ENCODE measurements around the gene RFX2.

- no peak for TF ChIP-seq ZFP3 (CRISPR knock-in tag; IDR thresholded peaks at IDR 0.05)
- TF ChIP-seq ZNF70 (CRISPR knock-in tag; IDR thresholded peaks at IDR 0.05) = no peak
- no peak for TF ChIP-seq PATZ1 (CRISPR knock-in tag; IDR thresholded peaks at IDR 0.05; ENCODE audit: borderline replicate concordance)
- no peak for TF ChIP-seq CREB5 (CRISPR knock-in tag; IDR thresholded peaks at IDR 0.05; ENCODE audit: low read depth)
- TF ChIP-seq ZNF565 (CRISPR knock-in tag; conservative IDR thresholded peaks at IDR 0.05; ENCODE audit: low read depth) = no peak
- TF ChIP-seq CSRNP3 (CRISPR knock-in tag; IDR thresholded peaks at IDR 0.05) = no peak
- TF ChIP-seq TSHZ2 (CRISPR knock-in tag; IDR thresholded peaks at IDR 0.05) = no peak
- TF ChIP-seq TOX (CRISPR knock-in tag; IDR thresholded peaks at IDR 0.05; ENCODE audit: borderline replicate concordance) = no peak
- no peak for TF ChIP-seq ZC3H10 (CRISPR knock-in tag; IDR thresholded peaks at IDR 0.05)
- TF ChIP-seq BACH2 (CRISPR knock-in tag; IDR thresholded peaks at IDR 0.05; ENCODE audit: borderline replicate concordance) = no peak
- TF ChIP-seq GLIS3 (CRISPR knock-in tag; IDR thresholded peaks at IDR 0.05) = no peak
- TF ChIP-seq ISL1 (CRISPR knock-in tag; IDR thresholded peaks at IDR 0.05) = no peak
- no peak for TF ChIP-seq OSR1 (CRISPR knock-in tag; IDR thresholded peaks at IDR 0.05)
Observed at GRCh38 chr19:6069268-6069791, 41.0 kb downstream of the RFX2 start.
